Measurements from ENCODE around the gene HES1. TPM values are rescaled to one million over a fixed set of nuclear protein-coding genes. Genes with fewer than 3 reads are reported as not detected.
A peak's percentile ranks its signal among the peaks of the same experiment; 100 is the strongest.

Gene HES1
- total and polyA plus RNA-seq, 9 of the 15 experiments (the other 6 are each of a cell fraction or from before 2014, with no cell fraction given) = 3.4 to 37.0 (median 19.3) TPM

DNA sequence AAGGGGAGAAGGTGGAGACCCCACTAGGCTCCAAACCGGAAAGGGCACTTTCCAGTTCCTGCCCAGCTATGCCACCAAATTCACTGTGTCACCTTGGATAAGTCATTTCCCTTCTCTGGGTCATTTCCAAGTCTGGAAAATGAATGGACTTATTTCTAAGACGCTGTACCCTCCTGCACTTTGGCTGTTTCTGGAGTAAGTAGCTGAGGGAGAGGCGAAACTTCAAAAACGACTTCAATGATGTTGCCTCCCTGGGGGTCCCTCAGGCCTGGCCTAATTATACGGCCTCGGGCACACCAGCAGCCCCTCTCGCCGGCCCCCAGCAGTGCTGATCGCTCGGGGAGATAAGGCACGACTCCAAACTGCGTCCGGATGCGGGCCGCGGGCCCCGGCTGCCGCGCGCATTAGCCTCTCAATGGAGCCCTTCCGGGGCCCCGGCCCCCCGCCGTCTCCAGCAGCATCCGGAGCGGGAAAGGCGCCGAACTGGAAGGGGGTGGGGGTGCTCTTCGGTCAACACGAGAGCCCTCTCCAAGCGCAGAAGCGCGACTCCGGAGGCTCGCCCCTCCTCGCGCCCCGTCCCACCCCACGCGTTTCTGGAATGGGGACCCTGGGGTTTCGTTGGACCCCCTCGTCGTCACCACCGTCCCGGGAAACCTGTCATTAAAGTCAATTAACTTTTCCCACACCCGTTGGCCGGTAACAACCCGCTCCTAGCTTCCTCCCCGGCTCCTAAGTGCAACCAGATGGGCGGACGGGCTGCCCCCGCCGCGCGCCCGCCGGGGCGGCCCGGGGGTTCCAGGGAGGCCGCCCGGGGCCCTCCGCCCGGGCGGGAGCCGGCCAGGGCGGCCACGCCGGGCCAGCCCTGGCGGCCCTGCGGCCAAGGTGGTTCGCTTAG is 4.8 kb downstream of the HES1 start (continued):
- TF ChIP-seq, protein P1, sequence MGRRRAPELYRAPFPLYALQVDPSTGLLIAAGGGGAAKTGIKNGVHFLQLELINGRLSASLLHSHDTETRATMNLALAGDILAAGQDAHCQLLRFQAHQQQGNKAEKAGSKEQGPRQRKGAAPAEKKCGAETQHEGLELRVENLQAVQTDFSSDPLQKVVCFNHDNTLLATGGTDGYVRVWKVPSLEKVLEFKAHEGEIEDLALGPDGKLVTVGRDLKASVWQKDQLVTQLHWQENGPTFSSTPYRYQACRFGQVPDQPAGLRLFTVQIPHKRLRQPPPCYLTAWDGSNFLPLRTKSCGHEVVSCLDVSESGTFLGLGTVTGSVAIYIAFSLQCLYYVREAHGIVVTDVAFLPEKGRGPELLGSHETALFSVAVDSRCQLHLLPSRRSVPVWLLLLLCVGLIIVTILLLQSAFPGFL (CRISPR knock-in tag; IDR thresholded peaks at IDR 0.05) = 0 out of 2 replicates have a peak, but pooled peaks have one; percentile 63
- no peak for TF ChIP-seq E2F5 (CRISPR knock-in tag; IDR thresholded peaks at IDR 0.05)
- TF ChIP-seq, protein P2, sequence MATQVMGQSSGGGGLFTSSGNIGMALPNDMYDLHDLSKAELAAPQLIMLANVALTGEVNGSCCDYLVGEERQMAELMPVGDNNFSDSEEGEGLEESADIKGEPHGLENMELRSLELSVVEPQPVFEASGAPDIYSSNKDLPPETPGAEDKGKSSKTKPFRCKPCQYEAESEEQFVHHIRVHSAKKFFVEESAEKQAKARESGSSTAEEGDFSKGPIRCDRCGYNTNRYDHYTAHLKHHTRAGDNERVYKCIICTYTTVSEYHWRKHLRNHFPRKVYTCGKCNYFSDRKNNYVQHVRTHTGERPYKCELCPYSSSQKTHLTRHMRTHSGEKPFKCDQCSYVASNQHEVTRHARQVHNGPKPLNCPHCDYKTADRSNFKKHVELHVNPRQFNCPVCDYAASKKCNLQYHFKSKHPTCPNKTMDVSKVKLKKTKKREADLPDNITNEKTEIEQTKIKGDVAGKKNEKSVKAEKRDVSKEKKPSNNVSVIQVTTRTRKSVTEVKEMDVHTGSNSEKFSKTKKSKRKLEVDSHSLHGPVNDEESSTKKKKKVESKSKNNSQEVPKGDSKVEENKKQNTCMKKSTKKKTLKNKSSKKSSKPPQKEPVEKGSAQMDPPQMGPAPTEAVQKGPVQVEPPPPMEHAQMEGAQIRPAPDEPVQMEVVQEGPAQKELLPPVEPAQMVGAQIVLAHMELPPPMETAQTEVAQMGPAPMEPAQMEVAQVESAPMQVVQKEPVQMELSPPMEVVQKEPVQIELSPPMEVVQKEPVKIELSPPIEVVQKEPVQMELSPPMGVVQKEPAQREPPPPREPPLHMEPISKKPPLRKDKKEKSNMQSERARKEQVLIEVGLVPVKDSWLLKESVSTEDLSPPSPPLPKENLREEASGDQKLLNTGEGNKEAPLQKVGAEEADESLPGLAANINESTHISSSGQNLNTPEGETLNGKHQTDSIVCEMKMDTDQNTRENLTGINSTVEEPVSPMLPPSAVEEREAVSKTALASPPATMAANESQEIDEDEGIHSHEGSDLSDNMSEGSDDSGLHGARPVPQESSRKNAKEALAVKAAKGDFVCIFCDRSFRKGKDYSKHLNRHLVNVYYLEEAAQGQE (IDR thresholded peaks at IDR 0.05; ENCODE audit: borderline replicate concordance) = no peak
- TF ChIP-seq, protein P2 (CRISPR knock-in tag; IDR thresholded peaks at IDR 0.05; ENCODE audit: low read depth) = peak; percentile 62; the same call in 1 of the 2 replicates
